H9 (cell line): ENCODE measurements around the gene ABCA4. TPM values are rescaled to one million over a fixed set of nuclear protein-coding genes. Genes with fewer than 3 reads are reported as not detected.
A peak's percentile ranks its signal among the peaks of the same experiment; 100 is the strongest.

Experiments
- DNase-seq: peaks from one replicate; pipeline ENCODE4 v3.0.0-alpha.2; 2017
- H2AFZ ChIP-seq: one replicate; pipeline ENCODE4 v1.6.1; 2013; ENCODE audit warnings: mild to moderate bottlenecking, low read length, control low read depth, moderate library complexity
- H2AK5ac ChIP-seq: 2 replicates; pipeline ENCODE4 v1.6.1; 2013; ENCODE audit warnings: low read length, control low read depth, mixed read lengths; ENCODE audit not compliant: insufficient read length
- H2BK120ac ChIP-seq: one replicate; pipeline ENCODE4 v1.6.1; 2013; ENCODE audit warnings: low read depth, mild to moderate bottlenecking, low read length, control low read depth, inconsistent platforms; ENCODE audit not compliant: poor library complexity, severe bottlenecking
- H2BK12ac ChIP-seq: 2 replicates; pipeline ENCODE4 v1.6.1; 2013; ENCODE audit warnings: low read length, control low read depth, mixed read lengths, low read depth; ENCODE audit not compliant: insufficient read length
- H2BK15ac ChIP-seq: 2 replicates; pipeline ENCODE4 v1.6.1; 2013; ENCODE audit warnings: low read depth, low read length, control low read depth
- H2BK20ac ChIP-seq: one replicate; pipeline ENCODE4 v1.6.1; 2013; ENCODE audit warnings: low read depth, mild to moderate bottlenecking, low read length, control low read depth, inconsistent platforms; ENCODE audit not compliant: poor library complexity, severe bottlenecking
- H2BK5ac ChIP-seq: 2 replicates; pipeline ENCODE4 v1.6.1; 2013; ENCODE audit warnings: low read length, control low read depth, mixed read lengths; ENCODE audit not compliant: insufficient read length
- H3K14ac ChIP-seq: 2 replicates; pipeline ENCODE4 v1.6.1; 2013; ENCODE audit warnings: low read length, control low read depth; ENCODE audit not compliant: insufficient read depth
- H3K18ac ChIP-seq: 2 replicates; pipeline ENCODE4 v1.6.1; 2013; ENCODE audit warnings: low read depth, mild to moderate bottlenecking, mixed read lengths, low read length, control low read depth; ENCODE audit not compliant: insufficient read length
- H3K23ac ChIP-seq: 2 replicates; pipeline ENCODE4 v1.6.1; 2013; ENCODE audit warnings: low read length, control low read depth, mixed read lengths, low read depth; ENCODE audit not compliant: insufficient read length
- H3K23me2 ChIP-seq: 2 replicates; pipeline ENCODE4 v1.6.1; 2013; ENCODE audit warnings: low read depth, mild to moderate bottlenecking, mixed read lengths, low read length, control low read depth; ENCODE audit not compliant: insufficient read length, poor library complexity, severe bottlenecking
- H3K27ac ChIP-seq: 2 replicates; pipeline ENCODE4 v1.5.1; 2013; ENCODE audit warnings: low read length, control low read depth, mixed read lengths, low read depth; ENCODE audit not compliant: insufficient read length
- H3K27me3 ChIP-seq: 2 replicates; pipeline ENCODE4 v1.6.1; 2013; ENCODE audit warnings: low read length, control low read depth, inconsistent platforms; ENCODE audit not compliant: insufficient read depth
- H3K4ac ChIP-seq: 2 replicates; pipeline ENCODE4 v1.6.1; 2013; ENCODE audit warnings: low read depth, mild to moderate bottlenecking, control low read depth, inconsistent platforms, low read length, moderate library complexity
- H3K4me1 ChIP-seq: 2 replicates; pipeline ENCODE4 v1.6.1; 2013; ENCODE audit warnings: low read length, control low read depth, inconsistent platforms; ENCODE audit not compliant: insufficient read depth
- H3K4me2 ChIP-seq: 2 replicates; pipeline ENCODE4 v1.6.1; 2013; ENCODE audit warnings: low read length, control low read depth, mixed read lengths; ENCODE audit not compliant: insufficient read length, insufficient read depth
- H3K56ac ChIP-seq: 2 replicates; pipeline ENCODE4 v1.6.1; 2013; ENCODE audit warnings: low read depth, mild to moderate bottlenecking, mixed read lengths, low read length, control low read depth; ENCODE audit not compliant: insufficient read length
- H3K79me1 ChIP-seq: 2 replicates; pipeline ENCODE4 v1.6.1; 2013; ENCODE audit warnings: low read depth, mild to moderate bottlenecking, moderate library complexity, low read length, control low read depth, inconsistent platforms; ENCODE audit not compliant: insufficient read depth, poor library complexity, severe bottlenecking
- H3K79me2 ChIP-seq: 2 replicates; pipeline ENCODE4 v1.6.1; 2013; ENCODE audit warnings: low read length, control low read depth, inconsistent platforms; ENCODE audit not compliant: insufficient read depth
- H3K9ac ChIP-seq: 2 replicates; pipeline ENCODE4 v1.6.1; 2013; ENCODE audit warnings: low read length, control low read depth, mixed read lengths; ENCODE audit not compliant: insufficient read length; ENCODE audit errors: extremely low read depth
- H3K9me3 ChIP-seq: one replicate; pipeline ENCODE4 v1.6.1; 2013; ENCODE audit warnings: low read depth, low read length, inconsistent platforms; ENCODE audit not compliant: control insufficient read depth
- H3T11ph ChIP-seq: one replicate; pipeline ENCODE4 v1.6.1; 2013; ENCODE audit warnings: mild to moderate bottlenecking, low read length, control low read depth, inconsistent platforms
- H4K20me1 ChIP-seq: one replicate; pipeline ENCODE4 v1.6.1; 2013; ENCODE audit not compliant: control insufficient read depth, insufficient read length, insufficient read depth
- H4K5ac ChIP-seq: 2 replicates; pipeline ENCODE4 v1.6.1; 2013; ENCODE audit warnings: low read depth, mild to moderate bottlenecking, mixed read lengths, low read length, control low read depth; ENCODE audit not compliant: insufficient read length
- H4K8ac ChIP-seq: replicated peaks from 2 replicates; pipeline ENCODE4 v1.6.1; 2013; ENCODE audit warnings: low read length, control low read depth, mixed read lengths, low read depth; ENCODE audit not compliant: insufficient read length
- H4K91ac ChIP-seq: 2 replicates; pipeline ENCODE4 v1.6.1; 2013; ENCODE audit warnings: low read depth, mild to moderate bottlenecking, moderate library complexity, mixed read lengths, low read length, control low read depth; ENCODE audit not compliant: insufficient read length
- H3K27ac Mint-ChIP-seq, 3 experiments: 2 replicates in 2 of 3; 3 replicates in 1 of 3; pipeline ENCODE4 v1.8.0; 2020 to 2021; ENCODE audit warnings: mixed read lengths in 3 of 3, mild to moderate bottlenecking in 1 of 3, moderate library complexity in 1 of 3
- H3K27me3 Mint-ChIP-seq: 2 replicates; pipeline ENCODE4 v1.8.0; 2021; ENCODE audit warnings: low read depth, mild to moderate bottlenecking, moderate library complexity, mixed read lengths
- H3K36me3 Mint-ChIP-seq, 3 experiments: 2 replicates in 2 of 3; 3 replicates in 1 of 3; pipeline ENCODE4 v1.8.0; 2020 to 2021; ENCODE audit warnings: low read depth in 3 of 3, mixed read lengths in 3 of 3; ENCODE audit not compliant: insufficient read depth in 1 of 3
- H3K4me1 Mint-ChIP-seq, 2 experiments: 2 replicates each; pipeline ENCODE4 v1.8.0; 2020; ENCODE audit warnings: mixed read lengths in 2 of 2
- H3K4me3 Mint-ChIP-seq, 2 experiments: 2 replicates in 1 of 2; 3 replicates in 1 of 2; pipeline ENCODE4 v1.8.0; 2020 to 2021; ENCODE audit warnings: mild to moderate bottlenecking in 2 of 2, mixed read lengths in 2 of 2, moderate library complexity in 1 of 2
- H3K9me3 Mint-ChIP-seq, 2 experiments: 2 replicates in 1 of 2; 3 replicates in 1 of 2; pipeline ENCODE4 v1.8.0; 2020; ENCODE audit warnings: mild to moderate bottlenecking in 2 of 2, mixed read lengths in 2 of 2, moderate library complexity in 1 of 2
- WGBS: extraction: QIAGEN DNeasy Blood & Tissue Kit; methylation state at CpG from one replicate; pipeline ENCODE4 v1.1.7; 2013; ENCODE audit warnings: missing lambda C conversion rate, low lambda C conversion rate, mixed read lengths; ENCODE audit not compliant: insufficient read length; ENCODE audit errors: extremely low coverage; 5-methylcytosine and 5-hydroxymethylcytosine counted together
- total RNA-seq: library from RNA; stranded (reverse); gene quantifications from 2 replicates; pipeline ENCODE4 v1.2.1, GENCODE V29; 2021
- TF ChIP-seq, protein P1 (sequence below): fragments of 200-600 bp; sonication (generic); conservative IDR thresholded peaks from 3 replicates; pipeline ENCODE4 v1.8.0; 2021; ENCODE audit warnings: antibody characterized with exemption, mild to moderate bottlenecking

ABCA4 gene
- total RNA-seq, 1 experiment from 2014 or later, result not detected

DNA sequence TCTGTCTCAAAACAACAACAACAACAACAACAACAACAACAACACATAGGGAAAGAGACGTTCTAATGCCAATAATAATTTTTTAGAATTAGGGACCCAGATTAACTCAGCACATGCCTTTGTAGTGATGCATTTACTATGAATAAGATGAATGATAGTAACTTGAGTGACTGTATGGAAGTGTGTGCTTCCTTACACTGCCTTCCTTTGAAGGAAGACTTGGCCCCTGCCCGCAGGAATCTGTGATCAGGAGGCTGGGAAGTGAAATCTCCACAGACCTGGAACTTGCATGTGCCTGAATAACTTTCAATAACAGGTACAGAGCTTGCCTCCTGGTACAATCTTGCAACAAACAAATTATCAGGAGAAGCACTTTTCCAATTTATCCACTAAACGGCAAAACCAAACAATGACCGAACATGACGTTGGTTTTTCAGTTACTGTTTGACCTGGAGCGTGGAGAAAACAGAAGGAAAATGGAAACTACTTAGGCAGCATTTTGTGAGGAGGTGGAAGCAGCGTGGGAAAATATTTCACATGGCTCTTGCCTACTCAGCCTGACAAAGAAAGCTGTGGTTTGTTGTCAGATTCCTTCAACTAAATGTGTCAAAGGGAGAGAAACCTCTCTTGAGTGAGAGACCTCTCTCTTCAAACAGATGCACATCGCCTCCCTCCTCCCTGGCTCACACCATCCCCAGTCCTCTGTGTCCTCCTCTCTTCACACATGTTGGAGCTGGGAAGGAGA, 10.1 kb upstream of the ABCA4 start:
- Mint-ChIP-seq H3K4me3 (no peak overlapping the region), H3K27me3 (peaks cover 13% of the 10 kb centered on the region), H3K9me3 (peaks cover 17 to 18% of the 10 kb centered on the region in 2 experiments), H3K36me3 (peaks cover 9 to 10% (median 9%) of the 10 kb centered on the region in 3 experiments), H3K27ac (peak overlapping the region in 1 of 3 experiments; percentile 65; a peak in 1 of 7 replicates), H3K4me1 (peaks cover 4 to 10% of the 10 kb centered on the region in 2 experiments)
- H2BK12ac ChIP-seq, result no peak overlapping the region
- no peak overlapping the region for H4K5ac ChIP-seq
- no peak overlapping the region for H4K8ac ChIP-seq
- H3K14ac ChIP-seq, result no peak overlapping the region
- DNase-seq, result no peak
- no peak overlapping the region for H2AFZ ChIP-seq
- H3K27me3 ChIP-seq, result no peaks in the 10 kb centered on the region
- no peaks in the 10 kb centered on the region for H4K20me1 ChIP-seq
- no peak overlapping the region for H3K4me2 ChIP-seq
- no peak overlapping the region for H3K23ac ChIP-seq
- no peak overlapping the region for H2BK20ac ChIP-seq
- no peak overlapping the region for H2BK120ac ChIP-seq
- no peak overlapping the region for H4K91ac ChIP-seq
- H3K27ac ChIP-seq, result no peak overlapping the region
- H2AK5ac ChIP-seq, result no peak overlapping the region
- no peak overlapping the region for H3T11ph ChIP-seq
- H2BK15ac ChIP-seq, result no peak overlapping the region
- peaks cover 4% of the 10 kb centered on the region for H3K9me3 ChIP-seq
- no peak overlapping the region for H3K56ac ChIP-seq
- no peaks in the 10 kb centered on the region for H3K79me2 ChIP-seq
- H3K79me1 ChIP-seq, result no peaks in the 10 kb centered on the region
- no CpG with 5 or more reads among the region's 8 CpGs for WGBS
- H3K23me2 ChIP-seq, result no peaks in the 10 kb centered on the region
- H3K4ac ChIP-seq, result no peak overlapping the region
- TF ChIP-seq, protein P1, sequence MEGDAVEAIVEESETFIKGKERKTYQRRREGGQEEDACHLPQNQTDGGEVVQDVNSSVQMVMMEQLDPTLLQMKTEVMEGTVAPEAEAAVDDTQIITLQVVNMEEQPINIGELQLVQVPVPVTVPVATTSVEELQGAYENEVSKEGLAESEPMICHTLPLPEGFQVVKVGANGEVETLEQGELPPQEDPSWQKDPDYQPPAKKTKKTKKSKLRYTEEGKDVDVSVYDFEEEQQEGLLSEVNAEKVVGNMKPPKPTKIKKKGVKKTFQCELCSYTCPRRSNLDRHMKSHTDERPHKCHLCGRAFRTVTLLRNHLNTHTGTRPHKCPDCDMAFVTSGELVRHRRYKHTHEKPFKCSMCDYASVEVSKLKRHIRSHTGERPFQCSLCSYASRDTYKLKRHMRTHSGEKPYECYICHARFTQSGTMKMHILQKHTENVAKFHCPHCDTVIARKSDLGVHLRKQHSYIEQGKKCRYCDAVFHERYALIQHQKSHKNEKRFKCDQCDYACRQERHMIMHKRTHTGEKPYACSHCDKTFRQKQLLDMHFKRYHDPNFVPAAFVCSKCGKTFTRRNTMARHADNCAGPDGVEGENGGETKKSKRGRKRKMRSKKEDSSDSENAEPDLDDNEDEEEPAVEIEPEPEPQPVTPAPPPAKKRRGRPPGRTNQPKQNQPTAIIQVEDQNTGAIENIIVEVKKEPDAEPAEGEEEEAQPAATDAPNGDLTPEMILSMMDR, result no peak
- no peak overlapping the region for H2BK5ac ChIP-seq
- no peaks in the 10 kb centered on the region for H3K4me1 ChIP-seq
- H3K9ac ChIP-seq, result no peak overlapping the region
- no peak overlapping the region for H3K18ac ChIP-seq
